ENCODE results near the gene SYTL1. TPM values are rescaled to one million over a fixed set of nuclear protein-coding genes. Genes with fewer than 3 reads are reported as not detected.

Gene SYTL1
- total RNA-seq, 1 donor, result under 0.01 TPM

- Histone ChIP-seq H3K9me3 (ENCODE audit: low read depth, low read length) (no peaks in the 10 kb centered on the region), H3K27ac (ENCODE audit: low read depth, low read length) (no peak overlapping the region), H3K27me3 (ENCODE audit: insufficient read depth, low read length) (no peaks in the 10 kb centered on the region), H2AFZ (ENCODE audit: low read length) (no peak overlapping the region), H3K4me2 (ENCODE audit: insufficient read depth, low read length) (no peak overlapping the region), H3K4me3 (ENCODE audit: insufficient read depth, low read length) (no peak overlapping the region), H3K36me3 (ENCODE audit: insufficient read depth, low read length) (peaks cover 44% of the 10 kb centered on the region), H3K79me2 (ENCODE audit: insufficient read depth, low read length) (no peaks in the 10 kb centered on the region), H3K4me1 (ENCODE audit: insufficient read depth, low read length) (no peaks in the 10 kb centered on the region), H4K20me1 (ENCODE audit: insufficient read depth, low read length) (no peaks in the 10 kb centered on the region)
- DNase-seq (ENCODE audit: insufficient read length, low spot score, missing footprints), result no peak
- TF ChIP-seq CTCF (IDR thresholded peaks at IDR 0.05; ENCODE audit: extremely low read depth, low read depth, low read length), result no peak
Observed at GRCh38 chr1:27356619-27357280, 14.9 kb downstream of the SYTL1 start.

DNA sequence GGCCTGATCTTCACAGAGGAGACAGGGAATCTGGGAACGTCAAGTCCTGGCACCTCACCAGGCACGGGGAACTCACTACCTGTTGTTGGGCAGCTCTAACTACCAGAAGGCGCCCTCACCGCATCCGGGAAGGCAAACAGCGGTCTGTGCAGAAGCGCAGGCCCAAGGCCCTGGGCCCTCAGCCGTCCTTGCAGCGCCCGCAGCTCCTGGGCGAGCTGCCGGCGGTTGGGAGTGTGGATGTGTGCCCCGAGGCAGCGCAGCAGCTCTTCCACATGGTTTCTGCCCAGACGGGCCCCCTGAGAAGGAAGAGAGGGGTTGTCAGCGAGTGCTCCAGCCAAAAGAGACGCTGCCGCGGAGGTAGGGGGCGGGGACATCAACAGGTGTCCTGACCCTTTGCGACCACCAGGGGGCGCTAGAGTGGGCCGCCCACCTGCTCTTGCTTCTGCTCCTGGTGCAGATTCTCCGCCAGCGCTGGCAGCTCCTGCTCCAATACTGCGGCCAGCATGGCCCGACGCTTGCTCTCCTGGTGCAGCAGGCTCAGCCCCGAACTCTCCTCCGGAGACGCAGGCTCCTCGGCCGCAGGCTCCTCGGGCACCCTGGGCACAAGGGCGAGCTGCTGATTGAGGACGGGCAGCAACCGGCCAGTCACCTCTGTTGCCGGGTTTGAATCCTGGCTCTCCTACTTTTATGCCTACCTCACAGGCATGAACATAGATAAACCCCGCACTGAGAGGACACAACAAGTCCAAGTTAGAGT is 15.6 kb downstream of the SYTL1 start:
- no peaks in the 10 kb centered on the region for H3K9me3 ChIP-seq (ENCODE audit: low read depth, low read length)
- peak; percentile 82 for TF ChIP-seq CTCF (IDR thresholded peaks at IDR 0.05; ENCODE audit: extremely low read depth, low read depth, low read length)
- no peaks in the 10 kb centered on the region for H3K27me3 ChIP-seq (ENCODE audit: insufficient read depth, low read length)
- no peaks in the 10 kb centered on the region for H3K4me1 ChIP-seq (ENCODE audit: insufficient read depth, low read length)
- H4K20me1 ChIP-seq (ENCODE audit: insufficient read depth, low read length), result no peaks in the 10 kb centered on the region
- peaks cover 51% of the 10 kb centered on the region for H3K36me3 ChIP-seq (ENCODE audit: insufficient read depth, low read length)
- no peak overlapping the region for H3K4me3 ChIP-seq (ENCODE audit: insufficient read depth, low read length)
- H3K27ac ChIP-seq (ENCODE audit: low read depth, low read length), result no peak overlapping the region
- no peaks in the 10 kb centered on the region for H3K79me2 ChIP-seq (ENCODE audit: insufficient read depth, low read length)
- H3K4me2 ChIP-seq (ENCODE audit: insufficient read depth, low read length), result no peak overlapping the region
- DNase-seq (ENCODE audit: insufficient read length, low spot score, missing footprints), result peak; percentile 99
- no peak overlapping the region for H2AFZ ChIP-seq (ENCODE audit: low read length)

DNA sequence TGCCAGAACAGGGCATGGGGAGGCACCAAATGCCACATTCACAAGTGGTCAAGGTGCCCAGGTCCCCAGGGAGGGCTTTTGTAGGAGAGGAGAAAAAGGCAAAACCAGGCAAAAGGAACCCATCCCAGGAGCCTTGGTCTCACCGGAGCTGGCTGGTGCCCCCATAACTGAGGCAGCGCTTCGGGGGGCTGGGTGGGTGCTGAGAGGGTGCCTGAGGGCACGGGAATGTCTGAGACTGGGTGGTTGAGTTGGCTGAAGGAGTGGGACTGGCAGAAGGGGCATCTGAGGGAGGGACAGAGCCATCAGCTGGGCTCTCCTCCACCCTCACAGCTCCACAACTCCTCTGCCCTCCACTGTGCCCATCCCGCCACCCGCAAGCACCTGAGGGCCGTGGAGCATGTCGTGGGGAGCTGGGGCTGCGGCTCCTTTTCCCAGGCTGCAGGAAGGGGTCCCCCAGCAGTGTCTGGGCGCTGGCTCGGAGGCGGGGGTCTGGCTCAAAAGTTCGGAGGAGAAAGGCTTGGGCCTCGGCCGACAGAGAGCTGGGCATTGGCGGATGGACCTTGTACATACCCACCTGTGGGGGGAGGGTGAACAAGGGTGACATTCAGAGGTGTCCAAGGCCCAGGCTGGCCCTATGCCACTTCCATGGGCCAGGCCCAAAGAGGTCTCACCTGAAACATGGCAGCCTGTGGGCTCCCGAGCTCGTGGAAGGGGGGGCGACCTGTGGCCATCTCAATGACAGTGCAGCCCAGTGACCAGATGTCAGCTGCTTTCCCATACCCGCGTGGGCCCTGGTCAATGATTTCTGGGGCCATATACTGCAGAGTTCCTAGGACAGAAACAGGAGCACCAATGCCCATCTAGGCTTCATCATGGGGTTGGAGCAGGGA is 16.5 kb downstream of the SYTL1 start:
- Histone ChIP-seq H3K9me3 (ENCODE audit: low read depth, low read length) (no peaks in the 10 kb centered on the region), H3K4me3 (ENCODE audit: insufficient read depth, low read length) (no peak overlapping the region), H4K20me1 (ENCODE audit: insufficient read depth, low read length) (no peaks in the 10 kb centered on the region), H3K27me3 (ENCODE audit: insufficient read depth, low read length) (no peaks in the 10 kb centered on the region), H3K79me2 (ENCODE audit: insufficient read depth, low read length) (no peaks in the 10 kb centered on the region), H3K27ac (ENCODE audit: low read depth, low read length) (no peak overlapping the region), H2AFZ (ENCODE audit: low read length) (no peak overlapping the region), H3K4me1 (ENCODE audit: insufficient read depth, low read length) (no peaks in the 10 kb centered on the region), H3K4me2 (ENCODE audit: insufficient read depth, low read length) (no peak overlapping the region), H3K36me3 (ENCODE audit: insufficient read depth, low read length) (peaks cover 59% of the 10 kb centered on the region)
- no peak for TF ChIP-seq CTCF (IDR thresholded peaks at IDR 0.05; ENCODE audit: extremely low read depth, low read depth, low read length)
- no peak for DNase-seq (ENCODE audit: insufficient read length, low spot score, missing footprints)

All from osteoblast (primary cell).